IMR-90 (cell line): Measurements from ENCODE around the gene URB2. TPM values are rescaled to one million over a fixed set of nuclear protein-coding genes. Genes with fewer than 3 reads are reported as not detected.

Experiments used
- ATAC-seq: fragments of 200-7000 bp; cut with Tn5 transposase; 2 replicates; pipeline ENCODE4 v1.9.1; 2020; ENCODE audit warnings: low read depth, mild to moderate bottlenecking, moderate library complexity
- BruUV-seq: library from RNA; stranded (reverse); fragments of 400-500 nt; replicated peaks from 2 replicates; lab custom pipeline; 2021; lab: Mats Ljungman, UMichigan
- CTCF ChIA-PET: fragments of 300-600 bp; formaldehyde crosslinking; extraction: SDS; loops from one replicate; lab custom pipeline; 2021; ENCODE audit warnings: antibody characterized with exemption; lab: Yijun Ruan, JAX
- POLR2A ChIA-PET: fragments of 300-600 bp; sonication (Branson Sonifier 250); formaldehyde crosslinking; loops from one replicate; lab custom pipeline; 2022; ENCODE audit warnings: antibody characterized with exemption; ENCODE audit not compliant: unreplicated experiment; lab: Charles Lee
- DNase-seq: peaks from one replicate; pipeline ENCODE4 v3.0.0; 2013
- H2AFZ ChIP-seq: replicated peaks from 2 replicates; pipeline ENCODE3; 2013; ENCODE audit warnings: low read length, mild to moderate bottlenecking; ENCODE audit not compliant: poor library complexity
- H2AK5ac ChIP-seq: 2 replicates; pipeline ENCODE4 v1.6.1; 2013; ENCODE audit warnings: low read depth, low read length, inconsistent platforms
- H2AK9ac ChIP-seq: replicated peaks from 2 replicates; pipeline ENCODE3; 2013; ENCODE audit warnings: mild to moderate bottlenecking, low read depth, low read length, moderate library complexity; ENCODE audit not compliant: poor library complexity
- H2BK120ac ChIP-seq: 2 replicates; pipeline ENCODE4 v1.6.1; 2013; ENCODE audit warnings: low read depth, low read length, inconsistent platforms
- H2BK15ac ChIP-seq: 3 replicates; pipeline ENCODE4 v1.6.1; 2013; ENCODE audit warnings: low read depth, low read length, inconsistent platforms
- H2BK20ac ChIP-seq: 2 replicates; pipeline ENCODE4 v1.6.1; 2013; ENCODE audit warnings: low read depth, mild to moderate bottlenecking, inconsistent platforms, low read length, moderate library complexity
- H2BK5ac ChIP-seq: 2 replicates; pipeline ENCODE4 v1.6.1; 2013; ENCODE audit warnings: mild to moderate bottlenecking, low read depth, low read length, inconsistent platforms; ENCODE audit not compliant: poor library complexity, severe bottlenecking
- H3K14ac ChIP-seq: replicated peaks from 2 replicates; pipeline ENCODE4 v1.6.1; 2013; ENCODE audit warnings: low read depth, low read length, inconsistent platforms
- H3K18ac ChIP-seq: 2 replicates; pipeline ENCODE4 v1.6.1; 2013; ENCODE audit warnings: low read depth, low read length, control low read depth
- H3K23ac ChIP-seq: 2 replicates; pipeline ENCODE4 v1.6.1; 2013; ENCODE audit warnings: low read depth, low read length, inconsistent platforms
- H3K27ac ChIP-seq: 2 replicates; pipeline ENCODE4 v1.5.1; 2013; ENCODE audit warnings: mild to moderate bottlenecking, control low read depth, low read length; ENCODE audit not compliant: insufficient read depth
- H3K27me3 ChIP-seq: 2 replicates; pipeline ENCODE4 v1.6.1; 2013; ENCODE audit warnings: low read length; ENCODE audit not compliant: control insufficient read depth, insufficient read depth
- H3K36me3 ChIP-seq: 2 replicates; pipeline ENCODE4 v1.6.1; 2013; ENCODE audit warnings: low read length, mixed read lengths; ENCODE audit not compliant: control insufficient read depth, insufficient read depth
- H3K4ac ChIP-seq: 2 replicates; pipeline ENCODE4 v1.6.1; 2013; ENCODE audit warnings: low read depth, low read length, inconsistent platforms
- H3K4me1 ChIP-seq: 2 replicates; pipeline ENCODE4 v1.6.1; 2013; ENCODE audit warnings: low read length, mixed read lengths; ENCODE audit not compliant: control insufficient read depth, insufficient read depth
- H3K4me2 ChIP-seq: 2 replicates; pipeline ENCODE4 v1.6.1; 2013; ENCODE audit warnings: low read depth, mild to moderate bottlenecking, control low read depth, low read length, moderate library complexity
- H3K4me3 ChIP-seq: 2 replicates; pipeline ENCODE4 v1.5.1; 2013; ENCODE audit warnings: low read depth, mild to moderate bottlenecking, control low read depth, low read length, moderate library complexity; ENCODE audit not compliant: insufficient read depth
- H3K56ac ChIP-seq: 2 replicates; pipeline ENCODE4 v1.6.1; 2013; ENCODE audit warnings: low read length, inconsistent platforms; ENCODE audit not compliant: insufficient read depth; ENCODE audit errors: extremely low read depth
- H3K79me1 ChIP-seq, 2 experiments: 2 replicates each; pipeline ENCODE4 v1.6.1; 2013; ENCODE audit warnings: low read length in 2 of 2, inconsistent platforms in 1 of 2, low read depth in 1 of 2
- H3K9ac ChIP-seq: 2 replicates; pipeline ENCODE4 v1.6.1; 2013; ENCODE audit warnings: low read depth, low read length, control low read depth
- H3K9me1 ChIP-seq: 2 replicates; pipeline ENCODE4 v1.6.1; 2013; ENCODE audit warnings: low read length, inconsistent platforms; ENCODE audit not compliant: insufficient read depth
- H3K9me3 ChIP-seq: 2 replicates; pipeline ENCODE4 v1.6.1; 2013; ENCODE audit warnings: low read length; ENCODE audit not compliant: control insufficient read depth, insufficient read depth
- H4K20me1 ChIP-seq: 2 replicates; pipeline ENCODE4 v1.6.1; 2013; ENCODE audit warnings: low read length, inconsistent platforms; ENCODE audit not compliant: insufficient read depth
- H4K5ac ChIP-seq: 2 replicates; pipeline ENCODE4 v1.6.1; 2013; ENCODE audit warnings: mild to moderate bottlenecking, low read depth, low read length, control low read depth
- H4K8ac ChIP-seq, 2 experiments: 2 replicates each; pipeline ENCODE4 v1.6.1; 2013; ENCODE audit warnings: low read depth in 2 of 2, low read length in 2 of 2, control low read depth in 1 of 2, inconsistent platforms in 1 of 2
- H4K91ac ChIP-seq: 2 replicates; pipeline ENCODE4 v1.6.1; 2013; ENCODE audit warnings: low read depth, low read length, inconsistent platforms; ENCODE audit not compliant: insufficient read depth
- CHD1 ChIP-seq: IDR thresholded peaks from 2 replicates; pipeline ENCODE4 v1.6.1; 2012; ENCODE audit warnings: low read depth, low read length, improper control_type of control experiment
- FOS ChIP-seq: fragments of 150-350 bp; IDR thresholded peaks from 2 replicates; pipeline ENCODE4 v1.6.1; 2016; ENCODE audit warnings: low read depth, low read length
- MAFK ChIP-seq: IDR thresholded peaks from 2 replicates; pipeline ENCODE4 v1.6.1; 2012; ENCODE audit warnings: low read depth, low read length, improper control_type of control experiment
- MAZ ChIP-seq: IDR thresholded peaks from 2 replicates; pipeline ENCODE4 v1.6.1; 2012; ENCODE audit warnings: low read depth, mild to moderate bottlenecking, low read length, improper control_type of control experiment, moderate library complexity, borderline replicate concordance
- MXI1 ChIP-seq: IDR thresholded peaks from 2 replicates; pipeline ENCODE4 v1.6.1; 2012; ENCODE audit warnings: low read depth, mild to moderate bottlenecking, low read length, moderate library complexity, borderline replicate concordance
- NFE2L2 ChIP-seq: fragments of 150-350 bp; IDR thresholded peaks from 2 replicates; pipeline ENCODE4 v1.6.1; 2016; ENCODE audit warnings: low read depth, mild to moderate bottlenecking, low read length
- RAD21 ChIP-seq: IDR thresholded peaks from 2 replicates; pipeline ENCODE4 v1.6.1; 2012; ENCODE audit warnings: low read length, improper control_type of control experiment
- RFX5 ChIP-seq: IDR thresholded peaks from 2 replicates; pipeline ENCODE4 v1.8.0; 2012; ENCODE audit warnings: low read depth, mild to moderate bottlenecking, low read length, moderate library complexity
- dilution Hi-C: fragments of 300-500 bp; cut with HindIII; formaldehyde crosslinking; loops from one replicate; pipeline ENCODE4 v1.14.3; 2018; ENCODE audit warnings: low sequenced_read_pairs; ENCODE audit not compliant: unreplicated experiment
- in situ Hi-C: fragments of 300-500 bp; cut with MboI; formaldehyde crosslinking; loops from 3 replicates; pipeline ENCODE4 v1.14.3; 2019; ENCODE audit warnings: low sequenced_read_pairs, inconsistent platforms, mixed read lengths
- intact Hi-C: fragments of 100-400 bp; cut with micrococcal nuclease; formaldehyde crosslinking; loops from 2 replicates; pipeline ENCODE4 v1.10.0; 2022
- polyA plus RNA-seq, 3 experiments: library from polyadenylated mRNA; depleted of rRNA; stranded (reverse); fragments of >200 nt; gene quantifications; 2 replicates each; pipeline ENCODE4 v1.2.3, GENCODE V29; 2012; ENCODE audit warnings: low replicate concordance in 1 of 3
- total RNA-seq: library from RNA; depleted of rRNA; stranded (reverse); fragments of >200 nt; gene quantifications from 2 replicates; pipeline ENCODE4 v1.2.3, GENCODE V29; 2012

Gene URB2
- total and polyA plus RNA-seq, 2 of the 4 experiments (the other 2 are of a cell fraction), result 5.9 to 15.4 TPM

DNA sequence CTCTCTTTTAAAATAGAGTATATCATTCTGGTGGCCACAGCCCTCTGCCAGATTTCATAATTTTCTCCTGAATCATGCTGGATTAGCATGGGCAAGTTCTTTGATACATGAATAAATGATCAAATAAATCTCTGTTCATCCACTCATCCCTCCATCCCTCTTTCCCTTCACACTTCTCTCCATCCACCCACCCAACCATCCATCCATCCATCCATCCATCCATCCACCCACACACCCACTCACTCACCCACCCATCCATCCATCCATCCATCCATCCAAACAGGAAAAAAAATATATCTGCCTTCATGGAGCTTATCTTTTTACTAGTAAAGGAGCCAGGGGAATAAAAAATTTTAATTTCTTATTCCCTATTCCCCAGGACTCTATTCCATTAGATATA is 49.3 kb downstream of the URB2 start:
- H3K9me3 ChIP-seq, result no peaks in the 10 kb centered on the region
- no peak overlapping the region for H3K4ac ChIP-seq
- no peaks in the 10 kb centered on the region for H4K20me1 ChIP-seq
- intact Hi-C loops, result no loop called here
- dilution Hi-C loops, result no loop called here
- no peak overlapping the region for H2BK20ac ChIP-seq
- no peaks in the 10 kb centered on the region for H3K9me1 ChIP-seq
- no peak overlapping the region for H3K27ac ChIP-seq
- H2AFZ ChIP-seq, result no peak overlapping the region
- no peak overlapping the region for H3K56ac ChIP-seq
- no peak overlapping the region for H3K4me3 ChIP-seq
- H3K4me1 ChIP-seq, result no peaks in the 10 kb centered on the region
- no peak overlapping the region for H2AK5ac ChIP-seq
- no peak overlapping the region for H2BK120ac ChIP-seq
- H4K8ac ChIP-seq, result no peak overlapping the region
- no peak overlapping the region for H2AK9ac ChIP-seq
- no peak overlapping the region for H2BK5ac ChIP-seq
- no peak overlapping the region for H3K18ac ChIP-seq
- BruUV-seq, result no TSS peak
- no peak overlapping the region for H3K9ac ChIP-seq
- H3K36me3 ChIP-seq, result no peaks in the 10 kb centered on the region
- H4K5ac ChIP-seq, result no peak overlapping the region
- no peaks in the 10 kb centered on the region for H3K27me3 ChIP-seq
- no peaks in the 10 kb centered on the region for H3K79me1 ChIP-seq
- DNase-seq (no peak), ATAC-seq (no peak)
- ChIA-PET POLR2A (no interaction called here), CTCF (interaction anchor here (0.7 kb wide), 1 partner anchor 1385 kb away, joined by 7 read pairs; no protein-coding TSS in a partner anchor)
- H3K4me2 ChIP-seq, result no peak overlapping the region
- in situ Hi-C loops, result no loop called here
- no peak for TF ChIP-seq RFX5
- TF ChIP-seq CHD1, result no peak
- no peak for TF ChIP-seq MAFK
- TF ChIP-seq FOS, result no peak
- TF ChIP-seq RAD21, result no peak
- TF ChIP-seq NFE2L2, result no peak
- TF ChIP-seq MXI1, result no peak
- no peak for TF ChIP-seq MAZ
- no peak overlapping the region for H4K91ac ChIP-seq
- no peak overlapping the region for H3K23ac ChIP-seq
- no peak overlapping the region for H2BK15ac ChIP-seq
- H3K14ac ChIP-seq, result no peak overlapping the region
